ENCODE data around the gene FMN2.

FMN2 gene

DNA sequence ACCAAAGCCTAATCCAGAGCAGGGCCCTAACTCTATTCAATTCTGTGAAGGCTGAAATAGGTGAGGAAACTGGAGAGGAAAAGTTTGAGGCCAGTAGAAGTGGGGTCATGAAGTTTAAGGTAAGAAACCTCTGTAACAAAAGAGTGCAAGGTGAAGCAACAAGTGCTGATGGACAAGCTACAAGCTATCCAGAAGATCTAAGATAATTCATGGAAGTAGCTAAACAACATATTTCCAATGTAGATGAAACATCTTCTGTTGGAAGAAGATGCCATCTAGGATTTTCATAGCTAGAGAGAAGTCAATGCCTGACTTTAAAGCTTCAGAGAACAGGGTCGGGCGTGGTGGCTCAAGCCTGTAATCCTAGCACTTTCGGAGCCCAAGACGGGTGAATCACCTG is 302.7 kb downstream of the FMN2 start:
- Histone ChIP-seq H3K9me3 (ENCODE audit: control insufficient read depth, low read length) (no peaks in the 10 kb centered on the region), H3K4me3 (ENCODE audit: insufficient read depth, low read depth, low read length, poor library complexity, severe bottlenecking) (no peak overlapping the region), H3K27me3 (replicated peaks; ENCODE audit: control insufficient read depth, insufficient read depth, low read length, poor library complexity, severe bottlenecking) (no peaks in the 10 kb centered on the region), H3K36me3 (ENCODE audit: control insufficient read depth, insufficient read depth, low read length) (no peaks in the 10 kb centered on the region), H3K27ac (ENCODE audit: insufficient read depth, low read length, poor library complexity, severe bottlenecking) (no peak overlapping the region), H3K4me1 (ENCODE audit: control insufficient read depth, insufficient read depth, low read length, poor library complexity, severe bottlenecking) (no peaks in the 10 kb centered on the region)
- no peak for DNase-seq

- no peaks in the 10 kb centered on the region for H3K4me1 ChIP-seq (ENCODE audit: control insufficient read depth, insufficient read depth, low read length, poor library complexity, severe bottlenecking)
- H3K4me3 ChIP-seq (ENCODE audit: insufficient read depth, low read depth, low read length, poor library complexity, severe bottlenecking) = no peak overlapping the region
- no peaks in the 10 kb centered on the region for H3K27me3 ChIP-seq (replicated peaks; ENCODE audit: control insufficient read depth, insufficient read depth, low read length, poor library complexity, severe bottlenecking)
- H3K27ac ChIP-seq (ENCODE audit: insufficient read depth, low read length, poor library complexity, severe bottlenecking) = no peak overlapping the region
- H3K36me3 ChIP-seq (ENCODE audit: control insufficient read depth, insufficient read depth, low read length) = no peaks in the 10 kb centered on the region
- no peak for DNase-seq
- no peaks in the 10 kb centered on the region for H3K9me3 ChIP-seq (ENCODE audit: control insufficient read depth, low read length)
These were observed 303.7 kb downstream of the FMN2 start for GRCh38 chr1:240395336-240395735.

DNA sequence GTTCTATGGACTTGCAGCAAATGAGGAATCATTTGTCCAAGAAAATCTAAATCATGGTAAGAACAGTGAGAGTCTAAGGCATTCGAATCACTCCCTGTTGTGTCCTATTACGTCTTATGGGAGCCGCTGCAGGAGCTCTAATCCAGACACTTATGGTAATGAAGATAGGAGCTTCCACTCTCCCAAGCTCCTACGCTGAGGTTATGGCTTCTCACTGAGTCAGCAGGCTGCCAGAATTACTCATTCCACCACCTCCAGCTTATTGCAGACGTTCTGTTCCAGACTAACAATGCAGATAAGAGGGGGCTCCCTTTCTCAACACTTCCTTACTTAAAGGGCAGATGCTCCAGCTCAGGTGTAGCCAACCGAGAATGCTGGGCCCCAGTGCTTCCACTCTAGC is 307.7 kb downstream of the FMN2 start:
- Histone ChIP-seq H3K9me3 (ENCODE audit: control insufficient read depth, low read length) (no peaks in the 10 kb centered on the region), H3K4me1 (ENCODE audit: control insufficient read depth, insufficient read depth, low read length, poor library complexity, severe bottlenecking) (no peaks in the 10 kb centered on the region), H3K27me3 (replicated peaks; ENCODE audit: control insufficient read depth, insufficient read depth, low read length, poor library complexity, severe bottlenecking) (no peaks in the 10 kb centered on the region), H3K36me3 (ENCODE audit: control insufficient read depth, insufficient read depth, low read length) (no peaks in the 10 kb centered on the region), H3K4me3 (ENCODE audit: insufficient read depth, low read depth, low read length, poor library complexity, severe bottlenecking) (no peak overlapping the region), H3K27ac (ENCODE audit: insufficient read depth, low read length, poor library complexity, severe bottlenecking) (no peak overlapping the region)
- no peak for DNase-seq

DNA sequence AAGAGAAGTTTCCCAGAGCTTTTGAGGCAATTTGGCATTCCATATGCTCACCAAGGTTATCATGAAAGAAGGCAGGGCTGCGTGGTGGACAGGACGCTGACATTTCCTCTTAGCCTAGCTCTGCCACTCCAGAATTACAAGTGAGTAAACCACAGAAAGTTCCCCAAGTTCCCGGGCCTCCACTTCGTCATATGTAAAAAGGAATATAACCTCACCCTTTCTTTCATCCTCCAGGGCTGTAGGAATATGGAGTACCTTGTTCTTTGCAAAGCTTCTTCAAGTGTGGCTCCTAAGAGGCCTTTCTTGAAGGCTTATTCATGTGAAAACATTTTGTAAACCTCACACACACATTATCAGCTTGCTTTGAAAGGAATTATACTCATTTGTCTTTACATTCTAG is 310.0 kb downstream of the FMN2 start:
- Histone ChIP-seq H3K4me3 (ENCODE audit: insufficient read depth, low read depth, low read length, poor library complexity, severe bottlenecking) (no peak overlapping the region), H3K27me3 (replicated peaks; ENCODE audit: control insufficient read depth, insufficient read depth, low read length, poor library complexity, severe bottlenecking) (no peaks in the 10 kb centered on the region), H3K9me3 (ENCODE audit: control insufficient read depth, low read length) (no peaks in the 10 kb centered on the region), H3K27ac (ENCODE audit: insufficient read depth, low read length, poor library complexity, severe bottlenecking) (no peak overlapping the region), H3K4me1 (ENCODE audit: control insufficient read depth, insufficient read depth, low read length, poor library complexity, severe bottlenecking) (no peaks in the 10 kb centered on the region), H3K36me3 (ENCODE audit: control insufficient read depth, insufficient read depth, low read length) (no peaks in the 10 kb centered on the region)
- DNase-seq = no peak

DNA sequence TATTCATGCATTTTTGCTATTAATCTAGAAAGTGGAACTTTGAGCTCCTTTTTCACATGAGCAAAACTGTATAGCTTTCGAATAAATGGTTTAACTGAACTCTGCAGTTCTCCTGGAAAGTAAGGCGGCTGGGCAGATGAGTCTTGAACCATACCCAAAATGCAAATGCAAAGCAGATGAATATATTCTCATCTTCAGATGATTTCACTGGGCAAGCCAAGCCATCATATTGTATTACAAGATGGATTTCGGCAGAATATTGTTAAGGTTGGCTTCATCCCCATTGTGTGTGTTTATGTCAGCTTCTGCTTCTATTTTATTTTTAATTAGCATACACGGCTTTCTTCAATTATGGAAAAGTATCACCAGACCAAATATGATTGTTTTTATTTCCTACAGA is 310.6 kb downstream of the FMN2 start:
- DNase-seq = no peak

DNA sequence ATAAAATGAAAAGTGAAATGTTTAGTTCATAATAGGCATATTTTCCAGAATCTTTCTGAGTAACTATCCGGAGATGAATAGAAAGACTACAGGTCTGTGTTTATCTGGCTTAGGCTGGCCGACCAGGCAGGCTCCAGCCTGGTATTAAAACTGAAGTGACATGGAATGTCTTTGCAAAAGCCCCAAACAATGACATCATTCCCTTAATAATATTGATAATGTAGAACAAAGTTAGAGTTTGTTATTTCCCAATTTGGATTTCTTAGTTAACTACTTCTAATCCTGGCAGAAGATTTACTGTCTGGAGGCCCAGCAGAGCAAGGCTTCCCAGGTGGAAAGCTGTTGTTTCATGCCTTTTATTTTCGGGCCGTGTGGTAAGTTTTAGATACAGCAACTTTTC is 312.6 kb downstream of the FMN2 start:
- Histone ChIP-seq H3K4me3 (ENCODE audit: insufficient read depth, low read depth, low read length, poor library complexity, severe bottlenecking) (no peak overlapping the region), H3K4me1 (ENCODE audit: control insufficient read depth, insufficient read depth, low read length, poor library complexity, severe bottlenecking) (no peaks in the 10 kb centered on the region), H3K27ac (ENCODE audit: insufficient read depth, low read length, poor library complexity, severe bottlenecking) (no peak overlapping the region), H3K36me3 (ENCODE audit: control insufficient read depth, insufficient read depth, low read length) (no peaks in the 10 kb centered on the region), H3K9me3 (ENCODE audit: control insufficient read depth, low read length) (no peaks in the 10 kb centered on the region), H3K27me3 (replicated peaks; ENCODE audit: control insufficient read depth, insufficient read depth, low read length, poor library complexity, severe bottlenecking) (no peaks in the 10 kb centered on the region)
- no peak for DNase-seq

More for the DNA sequence above, 310.6 kb downstream of the FMN2 start:
- Histone ChIP-seq H3K27me3 (replicated peaks; ENCODE audit: control insufficient read depth, insufficient read depth, low read length, poor library complexity, severe bottlenecking) (no peaks in the 10 kb centered on the region), H3K9me3 (ENCODE audit: control insufficient read depth, low read length) (no peaks in the 10 kb centered on the region), H3K27ac (ENCODE audit: insufficient read depth, low read length, poor library complexity, severe bottlenecking) (no peak overlapping the region), H3K4me1 (ENCODE audit: control insufficient read depth, insufficient read depth, low read length, poor library complexity, severe bottlenecking) (no peaks in the 10 kb centered on the region), H3K36me3 (ENCODE audit: control insufficient read depth, insufficient read depth, low read length) (no peaks in the 10 kb centered on the region), H3K4me3 (ENCODE audit: insufficient read depth, low read depth, low read length, poor library complexity, severe bottlenecking) (no peak overlapping the region)

- no peak overlapping the region for H3K4me3 ChIP-seq (ENCODE audit: insufficient read depth, low read depth, low read length, poor library complexity, severe bottlenecking)
- DNase-seq = no peak
- H3K27me3 ChIP-seq (replicated peaks; ENCODE audit: control insufficient read depth, insufficient read depth, low read length, poor library complexity, severe bottlenecking) = no peaks in the 10 kb centered on the region
- H3K27ac ChIP-seq (ENCODE audit: insufficient read depth, low read length, poor library complexity, severe bottlenecking) = no peak overlapping the region
- H3K36me3 ChIP-seq (ENCODE audit: control insufficient read depth, insufficient read depth, low read length) = no peaks in the 10 kb centered on the region
- no peaks in the 10 kb centered on the region for H3K9me3 ChIP-seq (ENCODE audit: control insufficient read depth, low read length)
- H3K4me1 ChIP-seq (ENCODE audit: control insufficient read depth, insufficient read depth, low read length, poor library complexity, severe bottlenecking) = no peaks in the 10 kb centered on the region
These were observed 314.1 kb downstream of the FMN2 start for GRCh38 chr1:240405751-240406150.

DNA sequence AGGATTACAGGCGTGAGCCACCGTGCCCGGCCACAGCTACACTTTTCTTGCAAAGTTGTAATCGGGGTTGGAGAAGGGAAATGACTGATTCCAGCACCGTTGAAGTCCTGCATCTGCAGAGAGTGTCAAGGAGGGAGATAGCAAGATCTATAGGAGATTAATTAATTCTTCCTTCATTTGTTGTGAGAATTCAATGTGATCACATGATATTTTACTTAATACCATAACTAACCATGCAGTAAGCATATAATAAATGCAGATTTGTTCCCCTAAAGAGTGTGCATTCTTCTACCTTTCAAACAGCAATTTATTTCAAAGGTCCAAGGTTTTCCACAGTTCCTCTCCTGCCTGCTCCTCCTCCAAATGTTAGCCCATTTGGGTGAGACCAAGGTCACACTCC is 315.7 kb downstream of the FMN2 start:
- no peaks in the 10 kb centered on the region for H3K9me3 ChIP-seq (ENCODE audit: control insufficient read depth, low read length)
- DNase-seq = no peak
- H3K4me1 ChIP-seq (ENCODE audit: control insufficient read depth, insufficient read depth, low read length, poor library complexity, severe bottlenecking) = no peaks in the 10 kb centered on the region
- no peak overlapping the region for H3K4me3 ChIP-seq (ENCODE audit: insufficient read depth, low read depth, low read length, poor library complexity, severe bottlenecking)
- no peaks in the 10 kb centered on the region for H3K36me3 ChIP-seq (ENCODE audit: control insufficient read depth, insufficient read depth, low read length)
- no peaks in the 10 kb centered on the region for H3K27me3 ChIP-seq (replicated peaks; ENCODE audit: control insufficient read depth, insufficient read depth, low read length, poor library complexity, severe bottlenecking)
- H3K27ac ChIP-seq (ENCODE audit: insufficient read depth, low read length, poor library complexity, severe bottlenecking) = no peak overlapping the region

GRCh38 chr1:240409615-240410014 is 317.9 kb downstream of the FMN2 start:
- H3K27ac ChIP-seq (ENCODE audit: insufficient read depth, low read length, poor library complexity, severe bottlenecking) = no peak overlapping the region
- no peak overlapping the region for H3K4me3 ChIP-seq (ENCODE audit: insufficient read depth, low read depth, low read length, poor library complexity, severe bottlenecking)
- no peaks in the 10 kb centered on the region for H3K9me3 ChIP-seq (ENCODE audit: control insufficient read depth, low read length)
- no peaks in the 10 kb centered on the region for H3K4me1 ChIP-seq (ENCODE audit: control insufficient read depth, insufficient read depth, low read length, poor library complexity, severe bottlenecking)
- H3K36me3 ChIP-seq (ENCODE audit: control insufficient read depth, insufficient read depth, low read length) = no peaks in the 10 kb centered on the region
- no peaks in the 10 kb centered on the region for H3K27me3 ChIP-seq (replicated peaks; ENCODE audit: control insufficient read depth, insufficient read depth, low read length, poor library complexity, severe bottlenecking)
- DNase-seq = no peak

DNA sequence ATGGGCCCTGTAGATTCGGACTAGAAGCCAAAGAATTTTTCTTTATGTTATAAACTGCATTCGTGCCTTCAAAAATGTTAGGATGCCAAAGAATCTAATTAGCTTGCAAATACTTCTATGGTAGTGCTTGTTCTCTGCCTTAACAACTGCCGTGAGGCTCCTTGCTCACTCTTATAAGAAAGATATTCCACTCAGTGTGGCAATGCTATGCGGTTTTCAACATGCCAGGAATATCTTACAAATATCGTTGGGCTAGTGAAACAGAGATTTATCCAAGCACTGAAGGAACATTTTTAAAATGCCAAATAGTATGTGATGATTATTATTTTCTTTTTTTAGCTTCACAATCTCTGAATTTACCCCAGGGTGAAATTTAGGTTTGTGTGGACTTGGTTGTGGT is 322.0 kb downstream of the FMN2 start:
- DNase-seq = no peak
- Histone ChIP-seq H3K36me3 (ENCODE audit: control insufficient read depth, insufficient read depth, low read length) (no peaks in the 10 kb centered on the region), H3K9me3 (ENCODE audit: control insufficient read depth, low read length) (no peaks in the 10 kb centered on the region), H3K4me3 (ENCODE audit: insufficient read depth, low read depth, low read length, poor library complexity, severe bottlenecking) (no peak overlapping the region), H3K27ac (ENCODE audit: insufficient read depth, low read length, poor library complexity, severe bottlenecking) (no peak overlapping the region), H3K27me3 (replicated peaks; ENCODE audit: control insufficient read depth, insufficient read depth, low read length, poor library complexity, severe bottlenecking) (no peaks in the 10 kb centered on the region), H3K4me1 (ENCODE audit: control insufficient read depth, insufficient read depth, low read length, poor library complexity, severe bottlenecking) (no peaks in the 10 kb centered on the region)

- no peak overlapping the region for H3K4me3 ChIP-seq (ENCODE audit: insufficient read depth, low read depth, low read length, poor library complexity, severe bottlenecking)
- H3K27ac ChIP-seq (ENCODE audit: insufficient read depth, low read length, poor library complexity, severe bottlenecking) = no peak overlapping the region
- no peaks in the 10 kb centered on the region for H3K9me3 ChIP-seq (ENCODE audit: control insufficient read depth, low read length)
- no peaks in the 10 kb centered on the region for H3K36me3 ChIP-seq (ENCODE audit: control insufficient read depth, insufficient read depth, low read length)
- no peaks in the 10 kb centered on the region for H3K27me3 ChIP-seq (replicated peaks; ENCODE audit: control insufficient read depth, insufficient read depth, low read length, poor library complexity, severe bottlenecking)
- no peaks in the 10 kb centered on the region for H3K4me1 ChIP-seq (ENCODE audit: control insufficient read depth, insufficient read depth, low read length, poor library complexity, severe bottlenecking)
- DNase-seq = no peak
These were observed 322.6 kb downstream of the FMN2 start for GRCh38 chr1:240414237-240414636.
